CD14-positive monocyte (primary cell): ENCODE data around the gene CYBB. TPM values are rescaled to one million over a fixed set of nuclear protein-coding genes. Genes with fewer than 3 reads are reported as not detected.

Experiments
- DNase-seq, 3 donors: peaks; one replicate each; pipeline ENCODE4 v3.0.0-alpha.2; 2011 to 2022
- H2AFZ ChIP-seq: 2 replicates; pipeline ENCODE4 v1.6.0; 2012; ENCODE audit warnings: mild to moderate bottlenecking, low read depth, low read length, inconsistent platforms; ENCODE audit not compliant: insufficient read depth, poor library complexity, severe bottlenecking
- H3K27ac ChIP-seq, 2 donors: 1 replicate in 1 of 2; 2 replicates in 1 of 2; pipeline ENCODE4 v1.5.1; 2012 to 2013; ENCODE audit warnings: low read length in 2 of 2, control low read depth in 1 of 2, inconsistent platforms in 1 of 2, low read depth in 1 of 2, mild to moderate bottlenecking in 1 of 2
- H3K27me3 ChIP-seq, 2 donors: one replicate each; pipeline versions ENCODE4 v1.6.0 to v1.6.1; 2011 to 2013; ENCODE audit warnings: low read length in 2 of 2; ENCODE audit not compliant: control insufficient read depth in 2 of 2, insufficient read depth in 2 of 2
- H3K36me3 ChIP-seq, 2 donors: replicated peaks in 1 of 2; 1 replicate in 1 of 2; 2 replicates in 1 of 2; pipeline versions ENCODE4 v1.5.1 to v1.6.1; 2012 to 2013; ENCODE audit warnings: low read length in 2 of 2, control low read depth in 1 of 2, inconsistent platforms in 1 of 2, mild to moderate bottlenecking in 1 of 2; ENCODE audit not compliant: insufficient read depth in 2 of 2, control insufficient read depth in 1 of 2
- H3K4me1 ChIP-seq, 2 donors: 1 replicate in 1 of 2; 2 replicates in 1 of 2; pipeline versions ENCODE4 v1.5.1 to v1.6.1; 2012 to 2013; ENCODE audit warnings: low read length in 2 of 2, control low read depth in 1 of 2, inconsistent platforms in 1 of 2, mild to moderate bottlenecking in 1 of 2, moderate library complexity in 1 of 2; ENCODE audit not compliant: insufficient read depth in 2 of 2, control insufficient read depth in 1 of 2
- H3K4me2 ChIP-seq: replicated peaks from 2 replicates; pipeline ENCODE3; 2012; ENCODE audit warnings: low read length, moderate library complexity, mild to moderate bottlenecking; ENCODE audit not compliant: poor library complexity, severe bottlenecking; ENCODE audit errors: extremely low read depth
- H3K4me3 ChIP-seq, 3 experiments: fragments of 200-600 bp in 1 of 3; sonication (generic) in 1 of 3; replicated peaks in 1 of 3; 1 replicate in 2 of 3; 2 replicates in 1 of 3; pipeline ENCODE4 v1.5.1; 2011 to 2013; ENCODE audit warnings: low read length in 3 of 3, mild to moderate bottlenecking in 3 of 3, control low read depth in 2 of 3, low read depth in 2 of 3, inconsistent platforms in 1 of 3, moderate library complexity in 1 of 3
- H3K79me2 ChIP-seq: 2 replicates; pipeline ENCODE4 v1.6.0; 2012; ENCODE audit warnings: mild to moderate bottlenecking, control low read depth, inconsistent platforms, low read length, moderate library complexity; ENCODE audit not compliant: insufficient read depth
- H3K9ac ChIP-seq: 2 replicates; pipeline ENCODE4 v1.6.0; 2017; ENCODE audit warnings: low read length, mild to moderate bottlenecking; ENCODE audit not compliant: insufficient read depth, poor library complexity, severe bottlenecking
- H3K9me3 ChIP-seq, 2 donors: replicated peaks in 1 of 2; 1 replicate in 1 of 2; 2 replicates in 1 of 2; pipeline versions ENCODE4 v1.5.1 to v1.6.1; 2012 to 2013; ENCODE audit warnings: low read length in 2 of 2, control low read depth in 1 of 2; ENCODE audit not compliant: control insufficient read depth in 1 of 2, insufficient read depth in 1 of 2
- H4K20me1 ChIP-seq: 2 replicates; pipeline ENCODE4 v1.6.0; 2012; ENCODE audit warnings: mild to moderate bottlenecking, low read length, control low read depth, moderate library complexity; ENCODE audit not compliant: insufficient read depth
- H3K27ac Mint-ChIP-seq, 7 donors: one replicate each; pipeline ENCODE4 v1.8.0; 2020; ENCODE audit warnings: mild to moderate bottlenecking in 7 of 7, mixed read lengths in 7 of 7, moderate library complexity in 6 of 7, inconsistent platforms in 2 of 7
- H3K27me3 Mint-ChIP-seq, 3 donors: one replicate each; pipeline ENCODE4 v1.8.0; 2021 to 2022; ENCODE audit warnings: low read depth in 3 of 3, mild to moderate bottlenecking in 3 of 3, mixed read lengths in 3 of 3, moderate library complexity in 3 of 3, inconsistent platforms in 1 of 3
- H3K36me3 Mint-ChIP-seq, 2 donors: one replicate each; pipeline ENCODE4 v1.8.0; 2020; ENCODE audit warnings: mixed read lengths in 2 of 2, inconsistent platforms in 1 of 2, mild to moderate bottlenecking in 1 of 2
- H3K4me1 Mint-ChIP-seq: one replicate; pipeline ENCODE4 v1.8.0; 2020; ENCODE audit warnings: mild to moderate bottlenecking, mixed read lengths
- H3K4me3 Mint-ChIP-seq, 2 donors: one replicate each; pipeline ENCODE4 v1.8.0; 2020; ENCODE audit warnings: mild to moderate bottlenecking in 2 of 2, mixed read lengths in 2 of 2, moderate library complexity in 1 of 2
- H3K9me3 Mint-ChIP-seq, 7 donors: one replicate each; pipeline ENCODE4 v1.8.0; 2020 to 2022; ENCODE audit warnings: mixed read lengths in 7 of 7, mild to moderate bottlenecking in 6 of 7, moderate library complexity in 6 of 7, inconsistent platforms in 2 of 7
- CTCF ChIP-seq: fragments of 200-600 bp; IDR thresholded peaks from one replicate; pipeline ENCODE4 v1.8.0; 2022; ENCODE audit warnings: antibody characterized with exemption, mild to moderate bottlenecking
- intact Hi-C, 2 donors: fragments of 100-400 bp; cut with micrococcal nuclease; formaldehyde crosslinking; loops; one replicate each; pipeline versions ENCODE4 v1.15.0 to v1.15.1; 2023
- polyA plus RNA-seq, 3 donors: library from polyadenylated mRNA; depleted of rRNA in 1 of 3; unstranded in 2 of 3; stranded (reverse) in 1 of 3; fragments of 300-500 nt in 2 of 3; fragments of >200 nt in 1 of 3; fragmentation: Illumina TruSeq in 2 of 3; gene quantifications; 1 replicate in 2 of 3; 2 replicates in 1 of 3; pipeline ENCODE4 v1.2.3, GENCODE V29; 2012 to 2021

The CYBB gene
- polyA plus RNA-seq, 3 donors, result 328 to 851 (median 842) TPM

GRCh38 chrX:37800717-37801116 lies 20.9 kb downstream of the CYBB start:
- H3K4me3 ChIP-seq, result peak overlapping the region in 1 of 3 experiments; percentile 29
- H2AFZ ChIP-seq, result no peak overlapping the region
- no peaks in the 10 kb centered on the region for H3K9me3 ChIP-seq
- peaks cover 88 to 100% of the 10 kb centered on the region in 2 donors for H3K4me1 ChIP-seq
- H3K36me3 Mint-ChIP-seq, result peaks cover 79 to 91% of the 10 kb centered on the region in 2 donors
- peaks cover 53% of the 10 kb centered on the region for H3K79me2 ChIP-seq
- H3K36me3 ChIP-seq, result peaks cover 81 to 87% of the 10 kb centered on the region in 2 donors
- peaks cover 77% of the 10 kb centered on the region for H3K4me1 Mint-ChIP-seq
- peak overlapping the region in 1 of 2 donors; percentile 79 for H3K27ac ChIP-seq
- H3K9me3 Mint-ChIP-seq, result no peaks in the 10 kb centered on the region
- H3K9ac ChIP-seq, result no peak overlapping the region
- no peaks in the 10 kb centered on the region for H3K27me3 ChIP-seq
- intact Hi-C loops, result no loop called here
- no peak for TF ChIP-seq CTCF
- H3K27me3 Mint-ChIP-seq, result peaks cover 0 to 3% (median 0%) of the 10 kb centered on the region in 3 donors
- H4K20me1 ChIP-seq, result peaks cover 7% of the 10 kb centered on the region
- peak overlapping the region; percentile 43 for H3K4me2 ChIP-seq
- peak overlapping the region; percentile 84 to 97 (median 90) for H3K27ac Mint-ChIP-seq
- no peak overlapping the region for H3K4me3 Mint-ChIP-seq
- DNase-seq, result peak; percentile 44 to 87 (median 84)

GRCh38 chrX:37802028-37802427 lies 22.2 kb downstream of the CYBB start:
- Mint-ChIP-seq H3K27ac (peak overlapping the region; percentile 83 to 97 (median 89)), H3K9me3 (no peaks in the 10 kb centered on the region), H3K4me3 (no peak overlapping the region), H3K27me3 (peaks cover 0 to 3% (median 0%) of the 10 kb centered on the region in 3 donors), H3K36me3 (peaks cover 81 to 93% of the 10 kb centered on the region in 2 donors), H3K4me1 (peaks cover 76% of the 10 kb centered on the region)
- peak; percentile 36 to 85 (median 76) for DNase-seq
- H3K27me3 ChIP-seq, result peaks cover 0 to 2% of the 10 kb centered on the region in 2 donors
- H3K9ac ChIP-seq, result no peak overlapping the region
- peaks cover 88 to 100% of the 10 kb centered on the region in 2 donors for H3K4me1 ChIP-seq
- H3K9me3 ChIP-seq, result no peaks in the 10 kb centered on the region
- no peak for TF ChIP-seq CTCF
- intact Hi-C loops, result no loop called here
- H3K4me3 ChIP-seq, result peak overlapping the region in 1 of 3 experiments; percentile 31
- peaks cover 85 to 91% of the 10 kb centered on the region in 2 donors for H3K36me3 ChIP-seq
- H2AFZ ChIP-seq, result no peak overlapping the region
- H3K79me2 ChIP-seq, result peaks cover 65% of the 10 kb centered on the region
- H3K27ac ChIP-seq, result peak overlapping the region in 1 of 2 donors; percentile 79
- peaks cover 4% of the 10 kb centered on the region for H4K20me1 ChIP-seq
- H3K4me2 ChIP-seq, result peak overlapping the region; percentile 43
